ENCODE data around the gene ZNF764. TPM values are rescaled to one million over a fixed set of nuclear protein-coding genes. Genes with fewer than 3 reads are reported as not detected.
A peak's percentile ranks its signal among the peaks of the same experiment; 100 is the strongest.

ZNF764 gene
- total and polyA plus RNA-seq, 8 donors = 3.5 to 107 (median 10.5) TPM

DNA sequence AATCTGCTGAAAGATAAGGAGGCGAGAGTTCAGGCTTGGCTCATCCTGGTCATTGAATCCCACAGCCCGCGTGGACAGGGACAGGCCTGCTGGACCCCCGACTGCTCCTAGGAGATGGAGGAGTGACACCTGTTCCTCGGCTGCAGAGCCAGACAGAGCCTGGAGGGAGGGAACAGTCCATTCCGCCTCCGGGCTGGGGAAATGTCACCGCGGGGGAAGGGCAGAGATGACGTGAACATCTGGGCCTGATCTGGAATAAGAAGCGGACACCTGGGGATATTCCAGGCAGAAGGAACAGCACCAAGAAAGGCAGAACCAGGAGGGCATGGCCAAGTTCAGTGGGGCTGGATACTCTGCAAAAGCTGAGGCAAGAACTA is 25.0 kb downstream of the ZNF764 start:
- 40 to 67% (median 48%) methylated on average over 11 of the region's 11 CpGs for WGBS, 5 donors
- peak overlapping the region in 3 of 4 donors; percentile 60 to 81 (median 75) for H3K4me3 ChIP-seq
- H3K27ac ChIP-seq = peak overlapping the region; percentile 97 to 98 (median 98)
- peaks cover 13 to 31% (median 27%) of the 10 kb centered on the region in 4 donors for H3K36me3 ChIP-seq
- H3K27me3 ChIP-seq = no peaks in the 10 kb centered on the region
- intact Hi-C loops (cut with DNase I; ENCODE audit: low total_unique reads) = no loop called here
- no peaks in the 10 kb centered on the region for H3K9me3 ChIP-seq
- H3K4me1 ChIP-seq = peaks cover 27 to 66% (median 46%) of the 10 kb centered on the region in 4 donors
- TF ChIP-seq POLR2A (IDR thresholded peaks at IDR 0.05) (no peak), POLR2AphosphoS5 (IDR thresholded peaks at IDR 0.05) (no peak), EP300 (IDR thresholded peaks at IDR 0.05) (no peak)
- TF ChIP-seq, protein P1, sequence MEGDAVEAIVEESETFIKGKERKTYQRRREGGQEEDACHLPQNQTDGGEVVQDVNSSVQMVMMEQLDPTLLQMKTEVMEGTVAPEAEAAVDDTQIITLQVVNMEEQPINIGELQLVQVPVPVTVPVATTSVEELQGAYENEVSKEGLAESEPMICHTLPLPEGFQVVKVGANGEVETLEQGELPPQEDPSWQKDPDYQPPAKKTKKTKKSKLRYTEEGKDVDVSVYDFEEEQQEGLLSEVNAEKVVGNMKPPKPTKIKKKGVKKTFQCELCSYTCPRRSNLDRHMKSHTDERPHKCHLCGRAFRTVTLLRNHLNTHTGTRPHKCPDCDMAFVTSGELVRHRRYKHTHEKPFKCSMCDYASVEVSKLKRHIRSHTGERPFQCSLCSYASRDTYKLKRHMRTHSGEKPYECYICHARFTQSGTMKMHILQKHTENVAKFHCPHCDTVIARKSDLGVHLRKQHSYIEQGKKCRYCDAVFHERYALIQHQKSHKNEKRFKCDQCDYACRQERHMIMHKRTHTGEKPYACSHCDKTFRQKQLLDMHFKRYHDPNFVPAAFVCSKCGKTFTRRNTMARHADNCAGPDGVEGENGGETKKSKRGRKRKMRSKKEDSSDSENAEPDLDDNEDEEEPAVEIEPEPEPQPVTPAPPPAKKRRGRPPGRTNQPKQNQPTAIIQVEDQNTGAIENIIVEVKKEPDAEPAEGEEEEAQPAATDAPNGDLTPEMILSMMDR (IDR thresholded peaks at IDR 0.05) = no peak
- DNase-seq = peak; percentile 51 to 64

DNA sequence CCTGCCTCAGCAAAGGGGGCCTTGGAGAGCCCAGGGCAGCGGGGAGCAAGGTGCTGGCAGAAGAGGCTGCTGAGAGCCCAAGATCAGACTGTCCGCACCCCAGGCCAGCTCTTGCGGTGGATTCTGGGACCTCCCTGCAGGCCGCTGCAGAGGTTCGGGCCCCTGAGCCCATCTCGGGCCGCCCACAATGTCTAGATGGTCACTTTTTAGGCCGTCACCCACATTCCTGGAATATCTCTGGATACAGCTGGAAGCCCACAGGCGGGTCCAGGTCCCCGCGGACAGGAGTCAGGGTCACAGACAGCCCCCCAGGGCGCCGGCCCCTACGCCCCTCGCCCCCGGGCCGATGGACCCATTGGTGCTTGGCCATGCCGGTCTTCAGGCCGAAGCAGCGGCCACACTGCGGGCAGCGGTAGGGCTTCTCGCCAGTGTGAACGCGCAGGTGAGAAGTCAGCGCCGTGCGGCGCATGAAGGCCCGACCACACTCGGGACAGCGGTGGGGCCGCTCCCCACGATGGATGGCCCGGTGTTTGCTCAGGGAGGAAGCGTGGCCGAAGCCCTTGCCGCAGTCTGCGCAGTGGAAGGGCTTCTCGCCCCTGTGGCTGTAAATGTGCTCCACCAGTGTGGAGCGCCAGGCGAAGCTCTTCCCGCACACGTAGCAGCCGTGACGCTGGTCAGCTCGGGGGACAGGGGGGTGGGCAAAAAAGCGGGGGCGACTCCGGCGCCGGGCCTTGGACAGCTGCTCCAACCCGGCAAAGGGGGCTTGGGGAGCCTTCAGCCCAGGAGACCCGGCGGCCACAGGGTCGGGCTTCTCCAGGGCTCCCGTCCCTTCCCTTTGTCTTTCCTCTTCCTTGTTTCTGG is 25.7 kb downstream of the ZNF764 start:
- intact Hi-C loops (cut with DNase I; ENCODE audit: low total_unique reads) = no loop called here
- H3K4me3 ChIP-seq = peak overlapping the region in 2 of 4 donors; percentile 60 to 75
- 90 to 95% (median 92%) methylated on average over 46 to 57 of the region's 57 CpGs for WGBS, 5 donors
- H3K27me3 ChIP-seq = no peaks in the 10 kb centered on the region
- peak overlapping the region in 4 of 5 donors; percentile 97 to 98 (median 98) for H3K27ac ChIP-seq
- no peak for DNase-seq
- TF ChIP-seq, protein P1 (IDR thresholded peaks at IDR 0.05) = no peak
- TF ChIP-seq POLR2AphosphoS5 (IDR thresholded peaks at IDR 0.05) = no peak
- TF ChIP-seq POLR2A (IDR thresholded peaks at IDR 0.05) = no peak
- TF ChIP-seq EP300 (IDR thresholded peaks at IDR 0.05) = no peak
- H3K4me1 ChIP-seq = peaks cover 33 to 73% (median 52%) of the 10 kb centered on the region in 4 donors
- no peaks in the 10 kb centered on the region for H3K9me3 ChIP-seq
- H3K36me3 ChIP-seq = peaks cover 13 to 31% (median 27%) of the 10 kb centered on the region in 4 donors

DNA sequence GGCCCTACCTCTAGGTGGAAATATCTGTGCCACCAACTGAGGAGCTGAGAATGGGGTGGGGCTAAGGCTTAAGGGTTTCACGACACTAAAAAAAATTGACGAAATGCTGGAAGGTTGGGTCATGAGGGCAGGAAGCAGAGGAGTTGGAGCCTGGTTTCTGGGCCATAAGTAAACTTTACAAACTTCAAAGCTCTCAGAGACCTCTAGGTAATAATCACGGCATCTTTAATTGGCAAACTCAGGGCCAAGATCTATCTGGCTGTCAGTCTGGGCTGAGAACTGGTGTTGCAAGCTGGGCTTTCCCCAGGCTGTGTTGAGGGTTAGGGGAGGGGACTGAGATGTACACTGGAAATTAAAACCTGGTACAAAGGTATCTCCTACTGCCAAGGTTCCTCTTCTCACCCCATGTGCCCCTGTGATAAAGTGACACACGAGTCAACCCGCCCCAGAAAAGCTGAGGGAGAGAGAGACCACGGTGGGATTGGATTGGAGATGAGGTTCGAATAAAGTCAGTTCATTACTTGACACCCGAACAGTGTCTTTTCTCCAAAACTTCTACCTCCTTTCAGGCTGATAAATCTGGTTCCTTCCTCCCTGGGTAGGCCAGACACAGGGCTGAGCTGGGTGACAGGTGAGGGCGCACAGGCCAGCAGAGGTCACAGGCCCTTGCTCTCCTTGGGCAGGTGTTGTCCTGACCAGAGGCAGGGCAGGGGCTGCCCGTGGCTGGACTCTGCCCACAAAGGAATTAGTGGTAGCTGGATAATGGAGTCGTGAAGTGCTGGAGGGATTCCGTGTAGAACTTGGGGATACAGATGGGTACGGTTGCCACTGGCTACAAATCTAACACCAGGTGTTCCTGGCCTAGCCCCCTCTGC is 27.8 kb downstream of the ZNF764 start:
- H3K27me3 ChIP-seq = no peaks in the 10 kb centered on the region
- H3K27ac ChIP-seq = peak overlapping the region in 2 of 5 donors; percentile 5 to 11
- intact Hi-C loops (cut with DNase I; ENCODE audit: low total_unique reads) = no loop called here
- 70 to 77% (median 76%) methylated on average over 13 of the region's 13 CpGs for WGBS, 5 donors
- H3K4me3 ChIP-seq = no peak overlapping the region
- H3K9me3 ChIP-seq = no peaks in the 10 kb centered on the region
- H3K4me1 ChIP-seq = peaks cover 33 to 66% (median 51%) of the 10 kb centered on the region in 4 donors
- no peak for DNase-seq
- H3K36me3 ChIP-seq = peaks cover 13 to 31% (median 27%) of the 10 kb centered on the region in 4 donors
- TF ChIP-seq POLR2AphosphoS5 (IDR thresholded peaks at IDR 0.05) = no peak
- TF ChIP-seq, protein P1 (IDR thresholded peaks at IDR 0.05) = no peak
- no peak for TF ChIP-seq EP300 (IDR thresholded peaks at IDR 0.05)
- no peak for TF ChIP-seq POLR2A (IDR thresholded peaks at IDR 0.05)
